ENCODE data around the gene MPP3.
"Not testable (repeated sequence)": the region's sequence is repeated elsewhere in the genome, so short reads cannot be mapped to it uniquely, and the experiment has no call there.

The MPP3 gene

GRCh38 chr17:43860077-43860725 is 27.3 kb upstream of the MPP3 start:
- DNase-seq = no peak

DNA sequence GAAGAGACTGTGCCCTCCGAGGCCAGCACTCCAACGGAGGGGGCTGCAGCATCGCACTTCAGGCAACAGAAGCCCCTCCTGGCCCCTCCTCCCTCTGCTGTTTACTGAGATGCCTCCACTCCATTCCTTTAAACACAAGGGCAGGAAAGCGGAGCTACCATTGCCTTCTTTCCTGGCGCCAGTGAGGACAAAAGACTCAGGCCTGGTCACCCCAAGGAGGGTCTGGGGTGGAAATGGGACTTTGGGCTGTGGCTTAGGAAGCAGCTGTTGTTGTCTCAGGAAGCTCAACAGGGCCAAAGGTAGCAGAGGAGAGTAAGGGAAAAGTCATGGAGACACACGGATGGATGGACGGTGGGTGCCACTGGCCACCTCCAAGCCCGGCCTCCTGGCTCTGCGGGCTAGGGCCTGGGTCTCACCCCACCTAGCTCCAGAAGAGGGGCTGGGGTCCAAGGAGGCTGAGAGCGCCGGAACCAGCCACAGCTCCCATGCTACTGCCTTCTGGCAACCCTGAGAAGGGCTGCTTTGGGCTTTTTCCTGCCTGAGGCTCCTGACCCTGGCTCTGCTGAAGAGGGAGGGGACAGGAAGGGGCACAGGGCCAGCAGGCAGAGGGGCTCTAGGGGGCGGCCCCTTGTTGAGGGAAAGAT is 25.1 kb upstream of the MPP3 start:
- no peak for DNase-seq

DNA sequence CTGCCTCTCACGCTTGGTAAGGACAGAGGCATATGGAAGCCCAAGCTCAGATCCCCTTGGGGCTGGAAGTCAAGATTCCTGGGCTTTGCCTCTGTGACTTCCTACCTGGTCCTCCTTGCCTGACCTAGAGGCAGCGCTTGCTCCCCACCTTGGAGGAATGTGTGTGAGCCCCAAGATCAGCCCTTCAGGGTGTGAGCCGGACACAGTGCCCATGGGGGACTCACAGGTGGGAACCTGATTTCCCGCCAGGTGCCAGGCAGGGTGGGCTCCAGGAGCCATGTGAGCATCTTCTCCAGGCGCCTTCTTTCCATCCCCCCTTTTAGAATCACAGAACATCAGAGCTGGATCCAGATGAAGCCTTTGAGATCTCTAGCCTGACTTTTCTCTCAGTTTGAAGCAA is 24.2 kb upstream of the MPP3 start:
- no peak for DNase-seq

- peak; percentile 38 for DNase-seq
Measured at GRCh38 chr17:43856141-43856540, 23.2 kb upstream of the MPP3 start.

DNA sequence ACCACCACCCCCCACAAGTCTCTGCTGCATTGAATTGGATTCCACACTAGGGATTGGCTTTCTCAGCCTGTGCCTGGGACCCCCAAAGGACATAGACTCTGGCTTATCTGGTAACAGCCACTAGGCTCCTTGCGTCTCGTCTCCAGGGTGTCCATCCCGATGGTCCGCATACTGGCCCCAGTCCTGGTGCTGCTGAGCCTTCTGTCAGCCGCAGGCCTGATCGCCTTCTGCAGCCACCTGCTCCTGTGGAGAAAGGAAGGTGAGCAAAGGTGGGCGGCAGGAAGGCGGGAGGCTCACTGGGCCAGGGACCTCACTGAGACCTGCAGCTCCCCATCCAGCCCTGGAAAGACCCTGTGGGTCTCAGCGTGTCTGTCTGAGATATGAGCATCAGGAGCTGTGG is 22.1 kb upstream of the MPP3 start:
- no peak for DNase-seq

DNA sequence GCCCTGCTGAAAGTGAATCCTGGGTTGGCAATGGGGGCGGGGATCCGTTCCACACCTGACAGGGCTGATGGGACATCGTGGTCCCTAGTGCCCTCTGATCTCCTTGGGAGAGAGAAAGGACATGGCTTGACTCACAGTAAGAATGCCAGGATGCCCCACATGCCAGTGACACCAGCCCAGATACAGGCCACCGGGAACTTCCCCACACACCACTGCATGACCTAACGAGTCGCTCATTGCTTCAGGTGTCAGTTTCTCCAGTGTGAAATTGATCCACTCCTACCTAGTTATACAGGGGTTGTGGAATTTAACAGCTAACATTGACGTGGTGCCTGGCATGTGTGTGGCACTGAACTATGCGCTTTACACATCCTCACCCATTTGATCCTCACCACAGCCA is 21.6 kb upstream of the MPP3 start:
- no peak for DNase-seq

DNA sequence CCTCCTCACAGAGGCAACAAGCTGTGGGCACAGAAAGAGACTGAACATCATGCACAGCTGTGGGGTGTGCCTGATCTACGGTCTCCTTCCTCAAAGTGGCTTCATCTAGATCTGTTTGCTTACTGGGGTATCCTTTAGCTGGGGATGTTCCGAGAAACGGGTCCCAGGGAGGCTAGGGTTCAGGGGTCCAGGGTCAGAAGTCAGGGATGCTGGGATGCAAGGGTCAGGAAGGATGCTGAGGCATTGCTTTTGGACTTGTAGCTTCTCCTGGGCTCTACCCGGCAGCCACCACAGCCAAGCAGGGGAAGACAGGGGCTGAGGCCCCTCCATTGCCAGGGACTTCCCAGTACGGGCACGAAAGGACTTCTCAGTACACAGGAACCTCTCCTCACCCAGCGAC is 20.6 kb upstream of the MPP3 start:
- DNase-seq = no peak

DNA sequence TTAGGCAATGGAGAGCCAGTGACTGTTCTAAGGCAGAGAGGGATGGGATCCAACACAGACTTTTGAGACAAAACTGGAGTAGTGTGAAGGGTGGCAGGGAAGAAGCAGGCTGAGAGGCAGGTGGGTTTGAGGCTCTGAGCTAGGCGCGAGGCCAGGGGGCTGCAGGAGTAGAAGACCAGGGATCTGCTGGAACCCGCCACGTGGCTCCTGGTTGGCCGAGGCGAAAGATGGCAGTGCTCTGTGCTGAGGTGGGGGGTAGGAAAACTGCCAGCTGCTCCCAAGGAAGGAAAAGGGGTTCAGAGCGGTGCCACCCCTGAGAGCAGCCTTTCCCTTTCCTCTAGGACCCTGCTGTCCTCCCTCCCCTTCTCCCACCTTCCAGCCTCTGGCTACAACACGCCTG is 19.6 kb upstream of the MPP3 start:
- DNase-seq = no peak

DNA sequence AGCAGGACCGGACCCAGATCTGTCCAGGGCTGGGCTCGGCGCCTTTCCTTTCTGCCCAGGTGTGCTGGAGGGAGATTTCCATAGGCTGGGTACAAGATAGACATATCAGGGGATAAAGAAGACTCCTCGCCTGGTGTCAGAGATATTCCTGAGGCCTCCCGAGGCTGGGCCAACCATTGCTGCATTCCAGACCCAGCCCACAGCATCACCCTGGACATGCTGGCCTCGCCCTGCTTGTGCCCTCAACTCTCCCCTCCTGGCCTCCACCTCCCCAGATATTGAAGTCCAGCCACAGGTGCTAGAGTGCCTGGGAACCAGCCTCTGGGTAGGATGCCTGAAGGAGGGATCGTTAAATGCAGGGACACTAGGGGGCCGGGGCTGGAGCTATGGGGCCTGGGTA is 16.2 kb upstream of the MPP3 start:
- DNase-seq = no peak

- DNase-seq = no peak
Measured at GRCh38 chr17:43848601-43849000, 15.7 kb upstream of the MPP3 start.

- no peak for DNase-seq
Measured at GRCh38 chr17:43846963-43847371, 14.0 kb upstream of the MPP3 start, which contains the start of gene CD300LG. TSS of gene CD300LG (plus strand) at chr17:43847176. CDS start at chr17:43847217, 41 bp downstream.

GRCh38 chr17:43846221-43846712 is 13.3 kb upstream of the MPP3 start:
- DNase-seq = no peak

DNA sequence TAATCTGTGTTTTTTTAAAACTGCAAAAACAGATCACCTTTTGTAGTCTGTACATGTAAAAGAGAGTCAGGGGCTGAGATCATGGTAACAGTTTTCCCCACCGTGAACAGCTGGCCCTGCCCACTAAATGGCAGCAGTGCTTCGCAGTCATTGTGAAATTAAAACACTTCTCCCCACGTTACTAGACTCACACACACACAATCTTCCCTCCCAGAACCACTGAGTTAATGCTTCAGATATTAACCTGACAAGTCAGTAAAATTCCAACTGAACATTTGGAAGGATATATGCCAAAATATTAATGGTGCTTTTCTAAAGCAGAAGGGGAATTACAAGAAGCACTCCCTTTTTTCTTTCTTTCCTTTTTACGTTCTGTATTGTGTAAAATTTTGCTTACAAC is 12.8 kb upstream of the MPP3 start:
- no peak for DNase-seq

GRCh38 chr17:43844241-43844640 is 11.3 kb upstream of the MPP3 start:
- no peak for DNase-seq

DNA sequence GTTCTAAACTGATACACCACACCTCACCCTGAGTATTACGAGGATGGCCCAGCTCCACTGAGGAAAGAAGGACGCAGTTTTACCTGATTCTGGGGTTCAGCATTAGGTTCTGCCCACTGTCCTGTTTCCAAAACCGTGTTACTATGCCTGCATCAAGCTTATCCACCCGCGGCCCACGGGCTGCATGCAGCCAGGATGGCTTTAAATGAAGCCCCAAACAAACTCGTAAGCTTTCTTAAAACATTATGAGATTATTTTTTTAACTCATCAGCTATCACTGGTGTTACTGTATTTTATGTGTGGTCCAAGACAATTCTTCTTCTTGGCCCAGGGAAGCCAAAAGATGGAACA is 10.0 kb upstream of the MPP3 start:
- DNase-seq = no peak

- not testable (repeated sequence) for DNase-seq
Measured at GRCh38 chr17:43842091-43842974, 9.4 kb upstream of the MPP3 start.

DNA sequence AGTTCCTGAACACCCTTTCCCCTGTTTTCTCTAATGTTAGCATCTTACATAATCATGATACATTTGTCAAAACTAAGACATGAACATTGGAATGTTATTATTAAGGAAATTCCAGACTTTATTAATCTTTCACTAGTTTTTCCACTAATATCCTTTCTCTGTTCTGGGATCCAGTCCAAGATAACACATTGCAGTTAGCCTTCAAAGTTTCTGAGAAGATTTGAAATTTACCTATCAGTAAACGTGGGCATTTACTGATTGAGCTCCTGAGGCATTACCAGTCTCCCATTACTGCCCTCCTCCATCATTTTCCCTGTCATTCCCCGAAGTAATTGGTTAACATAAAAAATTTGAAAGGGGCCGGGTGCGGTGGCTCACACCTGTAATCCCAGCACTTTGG is 8.3 kb upstream of the MPP3 start:
- no peak for DNase-seq

GRCh38 chr17:43840814-43841213 is 7.9 kb upstream of the MPP3 start:
- no peak for DNase-seq

DNA sequence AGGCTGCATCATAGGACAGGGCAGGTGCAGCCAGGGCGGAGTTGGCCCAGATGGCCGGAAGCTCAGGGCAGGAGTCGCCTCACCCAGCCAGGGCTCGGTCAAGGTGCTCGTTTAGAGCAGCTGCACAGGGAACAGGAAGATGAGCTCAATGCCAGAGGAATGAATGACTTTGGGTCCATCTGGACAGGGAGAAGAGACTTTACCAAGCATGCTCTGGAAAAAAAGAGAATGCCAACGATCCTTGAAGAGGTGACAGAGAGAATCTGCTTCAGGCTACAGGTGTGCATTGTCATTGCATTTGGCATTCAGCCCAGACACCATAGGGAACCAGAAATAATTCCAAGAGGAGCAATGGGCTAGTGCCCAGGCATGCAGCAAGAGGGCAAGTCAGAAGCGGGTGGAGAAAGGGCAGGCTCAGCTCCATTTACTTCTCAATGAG is 6.7 kb upstream of the MPP3 start:
- DNase-seq = peak; percentile 77

DNA sequence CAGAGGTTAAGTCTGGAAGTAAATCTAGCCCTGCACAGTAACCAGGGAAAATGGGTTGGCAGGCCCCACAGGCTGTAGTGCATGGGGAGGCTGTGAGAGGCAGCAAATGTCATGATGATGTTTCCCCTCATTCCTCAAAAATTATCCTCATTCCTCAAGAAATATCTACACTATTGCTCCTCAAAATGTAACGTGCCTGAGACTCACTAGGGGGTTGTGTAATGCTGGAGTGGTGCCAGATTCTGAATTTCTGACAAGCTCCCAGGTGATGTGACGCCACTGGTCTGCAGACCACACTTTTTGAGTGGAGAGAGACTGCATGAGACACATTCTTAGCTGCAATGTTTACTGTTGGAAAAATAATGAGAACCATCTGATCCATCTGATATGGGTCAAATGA is 1.2 kb upstream of the MPP3 start:
- DNase-seq = no peak

GRCh38 chr17:43832168-43832975 is 574 bp downstream of the MPP3 start:
- DNase-seq = no peak

DNA sequence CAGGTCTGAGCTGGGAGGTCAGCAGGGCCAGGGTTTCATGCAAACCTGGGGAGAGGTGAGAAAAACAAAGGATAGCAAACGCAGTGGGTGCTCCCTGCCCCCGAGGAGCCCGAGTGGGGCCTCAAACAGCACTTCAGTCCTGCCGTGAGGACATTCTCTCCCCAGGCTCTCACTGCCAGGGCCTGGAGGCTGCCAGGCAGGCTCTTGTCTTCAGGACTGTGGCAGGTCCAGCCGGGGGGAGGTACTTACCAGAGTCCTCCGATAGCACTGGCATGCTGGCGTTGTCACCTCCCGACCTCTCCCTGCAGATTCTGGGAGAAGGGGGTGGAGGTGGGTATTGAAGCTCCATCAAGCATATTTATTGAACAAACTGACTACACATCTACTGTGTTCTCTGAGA is 1.3 kb downstream of the MPP3 start:
- no peak for DNase-seq

Data from NCI-H524 treated with DMSO at 0.1 percent for 48 hours (cell line).